Pons (tissue), 1 donor: ENCODE results near the gene RBM22.
A peak's percentile ranks its signal among the peaks of the same experiment; 100 is the strongest.

Experiments used
- DNase-seq: peaks from one replicate; pipeline ENCODE4 v3.0.0-alpha.2; 2016; ENCODE audit warnings: low spot score

Gene RBM22

GRCh38 chr5:150672237-150672883 is 28.5 kb downstream of the RBM22 start:
- no peak for DNase-seq

- no peak for DNase-seq
Observed at GRCh38 chr5:150671509-150672236, 29.2 kb downstream of the RBM22 start.

GRCh38 chr5:150670948-150671310 is 29.9 kb downstream of the RBM22 start:
- DNase-seq, result no peak

GRCh38 chr5:150670275-150670947 is 30.5 kb downstream of the RBM22 start:
- DNase-seq, result no peak

GRCh38 chr5:150665044-150665443 is 35.8 kb downstream of the RBM22 start:
- DNase-seq, result no peak

GRCh38 chr5:150663936-150664335 is 36.9 kb downstream of the RBM22 start:
- DNase-seq, result no peak

- DNase-seq, result no peak
Observed at GRCh38 chr5:150662731-150663516, 37.9 kb downstream of the RBM22 start.

GRCh38 chr5:150661821-150662596 is 38.9 kb downstream of the RBM22 start:
- no peak for DNase-seq

- no peak for DNase-seq
Observed at GRCh38 chr5:150661086-150661485, 39.8 kb downstream of the RBM22 start, which contains the start of gene MYOZ3. Gene MYOZ3, plus strand, starts transcription at chr5:150661251. Its CDS starts 1,691 bp downstream, at chr5:150662942.

- no peak for DNase-seq
Observed at GRCh38 chr5:150660108-150660831, 40.6 kb downstream of the RBM22 start.

- no peak for DNase-seq
Observed at GRCh38 chr5:150659360-150660107, 41.3 kb downstream of the RBM22 start.

GRCh38 chr5:150658699-150659265 is 42.1 kb downstream of the RBM22 start:
- no peak for DNase-seq

GRCh38 chr5:150658121-150658520 is 42.7 kb downstream of the RBM22 start:
- no peak for DNase-seq

GRCh38 chr5:150656191-150657132 is 44.4 kb downstream of the RBM22 start:
- DNase-seq, result peak; percentile 45

GRCh38 chr5:150655221-150655620 is 45.6 kb downstream of the RBM22 start:
- no peak for DNase-seq

GRCh38 chr5:150653762-150654556 is 46.9 kb downstream of the RBM22 start:
- DNase-seq, result no peak

- DNase-seq, result no peak
Observed at GRCh38 chr5:150653145-150653761, 47.6 kb downstream of the RBM22 start.
